ENCODE data around the gene GPX5.
"Not testable (repeated sequence)": the region's sequence is repeated elsewhere in the genome, so short reads cannot be mapped to it uniquely, and the experiment has no call there.

The GPX5 gene

DNA sequence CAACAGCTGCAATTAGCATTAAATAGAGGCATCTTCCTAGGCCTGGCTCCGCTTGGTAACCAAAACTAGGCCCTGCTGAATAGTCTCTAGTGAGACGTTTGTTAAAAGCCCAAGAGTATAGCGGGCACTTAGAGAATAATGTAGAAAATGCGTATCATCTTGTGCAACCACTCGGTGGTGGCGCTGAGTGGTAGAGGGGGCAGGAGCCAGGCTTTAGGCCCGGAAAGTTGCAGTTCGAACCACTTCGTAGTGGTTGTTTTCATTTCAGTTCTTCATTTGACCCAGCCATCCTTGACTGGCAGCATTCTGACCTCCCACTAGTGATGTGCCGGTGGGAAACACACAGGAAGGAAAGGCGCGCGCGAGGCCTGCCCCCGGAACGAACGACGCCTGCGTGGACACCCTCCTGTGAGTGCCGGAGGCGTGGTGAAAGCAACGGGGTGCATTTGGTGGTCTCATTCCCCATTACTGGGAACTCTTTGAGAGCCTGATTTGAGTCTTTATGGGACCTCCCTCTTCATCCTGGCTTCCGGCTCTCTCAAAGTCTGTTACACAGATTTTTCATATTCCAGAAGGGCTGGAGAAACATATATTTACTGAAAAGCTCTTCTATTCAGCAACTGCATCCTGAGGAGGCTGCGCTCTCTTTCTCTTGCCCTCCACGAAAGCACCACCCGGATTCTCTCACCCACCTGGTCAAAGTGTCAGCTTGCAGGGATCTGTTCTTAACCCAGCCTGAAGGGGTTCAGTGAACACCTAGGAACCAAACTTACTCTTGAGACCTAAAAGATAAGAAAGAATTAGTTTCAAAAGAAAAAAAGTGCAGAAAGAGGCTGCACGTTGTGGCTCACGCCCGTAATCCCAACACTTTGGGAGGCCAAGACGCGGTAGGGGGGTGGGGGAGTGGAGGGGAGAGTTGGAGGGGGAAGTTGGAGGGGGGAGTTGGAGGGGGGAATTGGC is 18.2 kb downstream of the GPX5 start:
- no peaks in the 10 kb centered on the region for H3K36me3 ChIP-seq (ENCODE audit: control insufficient read depth in 2 of 2, insufficient read depth in 1 of 2, low read length in 2 of 2)
- no peaks in the 10 kb centered on the region for H3K4me1 ChIP-seq (ENCODE audit: control insufficient read depth, insufficient read depth, low read length)
- ChIA-PET CTCF (interaction anchor here (0.6 to 2.0 kb wide), 19 partner anchors 8 to 975 kb away, joined by 3 to 25 read pairs (median 5); no protein-coding TSS in a partner anchor), POLR2A (interaction anchor here (1.7 kb wide), 1 partner anchor 43 kb away, joined by 16 read pairs; a partner anchor contains a TSS)
- no peak overlapping the region for H3K27ac ChIP-seq (ENCODE audit: extremely low read depth, low read depth, low read length)
- TF ChIP-seq, protein P1, sequence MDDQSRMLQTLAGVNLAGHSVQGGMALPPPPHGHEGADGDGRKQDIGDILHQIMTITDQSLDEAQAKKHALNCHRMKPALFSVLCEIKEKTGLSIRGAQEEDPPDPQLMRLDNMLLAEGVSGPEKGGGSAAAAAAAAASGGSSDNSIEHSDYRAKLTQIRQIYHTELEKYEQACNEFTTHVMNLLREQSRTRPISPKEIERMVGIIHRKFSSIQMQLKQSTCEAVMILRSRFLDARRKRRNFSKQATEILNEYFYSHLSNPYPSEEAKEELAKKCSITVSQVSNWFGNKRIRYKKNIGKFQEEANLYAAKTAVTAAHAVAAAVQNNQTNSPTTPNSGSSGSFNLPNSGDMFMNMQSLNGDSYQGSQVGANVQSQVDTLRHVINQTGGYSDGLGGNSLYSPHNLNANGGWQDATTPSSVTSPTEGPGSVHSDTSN (CRISPR knock-in tag; IDR thresholded peaks at IDR 0.05): no peak
- TF ChIP-seq ZNF529 (tag by site-specific recombination; IDR thresholded peaks at IDR 0.05; ENCODE audit: insufficient replicate concordance): no peak
- TF ChIP-seq OVOL3 (tag by site-specific recombination; IDR thresholded peaks at IDR 0.05): no peak
- TF ChIP-seq, protein P2, sequence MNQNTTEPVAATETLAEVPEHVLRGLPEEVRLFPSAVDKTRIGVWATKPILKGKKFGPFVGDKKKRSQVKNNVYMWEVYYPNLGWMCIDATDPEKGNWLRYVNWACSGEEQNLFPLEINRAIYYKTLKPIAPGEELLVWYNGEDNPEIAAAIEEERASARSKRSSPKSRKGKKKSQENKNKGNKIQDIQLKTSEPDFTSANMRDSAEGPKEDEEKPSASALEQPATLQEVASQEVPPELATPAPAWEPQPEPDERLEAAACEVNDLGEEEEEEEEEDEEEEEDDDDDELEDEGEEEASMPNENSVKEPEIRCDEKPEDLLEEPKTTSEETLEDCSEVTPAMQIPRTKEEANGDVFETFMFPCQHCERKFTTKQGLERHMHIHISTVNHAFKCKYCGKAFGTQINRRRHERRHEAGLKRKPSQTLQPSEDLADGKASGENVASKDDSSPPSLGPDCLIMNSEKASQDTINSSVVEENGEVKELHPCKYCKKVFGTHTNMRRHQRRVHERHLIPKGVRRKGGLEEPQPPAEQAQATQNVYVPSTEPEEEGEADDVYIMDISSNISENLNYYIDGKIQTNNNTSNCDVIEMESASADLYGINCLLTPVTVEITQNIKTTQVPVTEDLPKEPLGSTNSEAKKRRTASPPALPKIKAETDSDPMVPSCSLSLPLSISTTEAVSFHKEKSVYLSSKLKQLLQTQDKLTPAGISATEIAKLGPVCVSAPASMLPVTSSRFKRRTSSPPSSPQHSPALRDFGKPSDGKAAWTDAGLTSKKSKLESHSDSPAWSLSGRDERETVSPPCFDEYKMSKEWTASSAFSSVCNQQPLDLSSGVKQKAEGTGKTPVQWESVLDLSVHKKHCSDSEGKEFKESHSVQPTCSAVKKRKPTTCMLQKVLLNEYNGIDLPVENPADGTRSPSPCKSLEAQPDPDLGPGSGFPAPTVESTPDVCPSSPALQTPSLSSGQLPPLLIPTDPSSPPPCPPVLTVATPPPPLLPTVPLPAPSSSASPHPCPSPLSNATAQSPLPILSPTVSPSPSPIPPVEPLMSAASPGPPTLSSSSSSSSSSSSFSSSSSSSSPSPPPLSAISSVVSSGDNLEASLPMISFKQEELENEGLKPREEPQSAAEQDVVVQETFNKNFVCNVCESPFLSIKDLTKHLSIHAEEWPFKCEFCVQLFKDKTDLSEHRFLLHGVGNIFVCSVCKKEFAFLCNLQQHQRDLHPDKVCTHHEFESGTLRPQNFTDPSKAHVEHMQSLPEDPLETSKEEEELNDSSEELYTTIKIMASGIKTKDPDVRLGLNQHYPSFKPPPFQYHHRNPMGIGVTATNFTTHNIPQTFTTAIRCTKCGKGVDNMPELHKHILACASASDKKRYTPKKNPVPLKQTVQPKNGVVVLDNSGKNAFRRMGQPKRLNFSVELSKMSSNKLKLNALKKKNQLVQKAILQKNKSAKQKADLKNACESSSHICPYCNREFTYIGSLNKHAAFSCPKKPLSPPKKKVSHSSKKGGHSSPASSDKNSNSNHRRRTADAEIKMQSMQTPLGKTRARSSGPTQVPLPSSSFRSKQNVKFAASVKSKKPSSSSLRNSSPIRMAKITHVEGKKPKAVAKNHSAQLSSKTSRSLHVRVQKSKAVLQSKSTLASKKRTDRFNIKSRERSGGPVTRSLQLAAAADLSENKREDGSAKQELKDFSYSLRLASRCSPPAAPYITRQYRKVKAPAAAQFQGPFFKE (tag by site-specific recombination; IDR thresholded peaks at IDR 0.05; ENCODE audit: borderline replicate concordance): no peak
- TF ChIP-seq ZNF138 (tag by site-specific recombination; IDR thresholded peaks at IDR 0.05; ENCODE audit: borderline replicate concordance): no peak
- H3K4me3 ChIP-seq (ENCODE audit: low read depth, low read length): no peak overlapping the region
- no peaks in the 10 kb centered on the region for H3K9me3 ChIP-seq (ENCODE audit: control insufficient read depth, insufficient read depth, low read depth, low read length)

DNA sequence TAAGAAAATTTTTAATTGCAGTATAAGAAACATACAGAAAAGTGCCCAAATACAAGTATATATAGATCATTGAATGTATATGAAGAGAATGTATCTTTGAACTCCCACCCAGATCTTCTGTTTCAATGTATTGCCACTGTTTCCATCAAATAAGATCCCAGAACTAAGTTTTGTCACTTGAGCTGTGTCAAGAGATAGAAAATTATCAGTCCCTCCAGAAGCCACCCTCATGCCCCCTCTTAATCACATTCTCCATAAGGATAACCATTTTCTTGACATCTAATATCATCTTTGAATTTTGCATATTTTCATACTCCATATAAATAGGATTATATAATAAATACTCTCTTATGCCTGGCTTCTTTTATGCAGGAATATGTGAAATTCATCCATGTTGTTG is 20.3 kb downstream of the GPX5 start:
- ChIA-PET CTCF (interaction anchor here (0.9 kb wide), 1 partner anchor 134 kb away, joined by 3 read pairs; no protein-coding TSS in a partner anchor), POLR2A (no interaction called here)
- Histone ChIP-seq H3K4me3 (ENCODE audit: low read depth, low read length) (no peak overlapping the region), H3K4me1 (ENCODE audit: control insufficient read depth, insufficient read depth, low read length) (no peaks in the 10 kb centered on the region), H3K9me3 (ENCODE audit: control insufficient read depth, insufficient read depth, low read depth, low read length) (no peaks in the 10 kb centered on the region), H3K36me3 (ENCODE audit: control insufficient read depth in 2 of 2, insufficient read depth in 1 of 2, low read length in 2 of 2) (no peaks in the 10 kb centered on the region), H3K27ac (ENCODE audit: extremely low read depth, low read depth, low read length) (no peak overlapping the region)
- TF ChIP-seq ZNF558 (tag by site-specific recombination; IDR thresholded peaks at IDR 0.05): no peak
- no peak for TF ChIP-seq ZNF544 (tag by site-specific recombination; IDR thresholded peaks at IDR 0.05)
- no peak for TF ChIP-seq ZFP3 (tag by site-specific recombination; IDR thresholded peaks at IDR 0.05; ENCODE audit: low read depth)
- TF ChIP-seq EGR2 (tag by site-specific recombination; IDR thresholded peaks at IDR 0.05; ENCODE audit: low read depth): no peak
- no peak for TF ChIP-seq ZNF521 (tag by site-specific recombination; IDR thresholded peaks at IDR 0.05)
- TF ChIP-seq, protein P2 (tag by site-specific recombination; IDR thresholded peaks at IDR 0.05; ENCODE audit: borderline replicate concordance): no peak

DNA sequence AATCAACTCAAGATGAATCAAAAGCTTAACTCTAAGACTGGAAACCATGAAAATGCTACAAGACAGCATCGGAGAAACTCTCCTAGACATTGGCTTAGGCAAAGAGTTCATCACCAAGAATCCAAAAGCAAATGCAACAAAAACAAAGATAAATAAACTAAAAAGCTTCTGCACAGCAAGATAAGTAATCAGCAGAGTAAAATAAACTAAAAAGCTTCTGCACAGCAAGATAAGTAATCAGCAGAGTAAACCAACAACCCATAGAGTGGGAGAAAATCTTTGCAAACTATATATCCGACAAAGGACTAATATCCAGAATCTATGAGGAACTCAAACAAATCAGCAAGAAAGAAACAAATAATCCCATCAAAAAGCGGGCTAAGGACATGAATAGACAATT is 21.3 kb downstream of the GPX5 start:
- H3K4me3 ChIP-seq (ENCODE audit: low read depth, low read length); H3K36me3 ChIP-seq (ENCODE audit: control insufficient read depth in 2 of 2, insufficient read depth in 1 of 2, low read length in 2 of 2); H3K9me3 ChIP-seq (ENCODE audit: control insufficient read depth, insufficient read depth, low read depth, low read length); POLR2A ChIA-PET; H3K4me1 ChIP-seq (ENCODE audit: control insufficient read depth, insufficient read depth, low read length); H3K27ac ChIP-seq (ENCODE audit: extremely low read depth, low read depth, low read length): not testable (repeated sequence)
- CTCF ChIA-PET: interaction anchor here (0.6 kb wide), 1 partner anchor 11 kb away, joined by 3 read pairs; no protein-coding TSS in a partner anchor

Data from HEK293 (cell line).